Activated T-cell treated with anti-CD3 and anti-CD28 coated beads for 1 hour (primary cell): ENCODE results near the gene DYNAP.

Experiments used
- DNase-seq: peaks from one replicate; pipeline ENCODE4 v3.0.0-alpha.2; 2020; ENCODE audit warnings: low read depth

Gene DYNAP

GRCh38 chr18:54636217-54636616 is 45.2 kb downstream of the DYNAP start:
- DNase-seq, result no peak

DNA sequence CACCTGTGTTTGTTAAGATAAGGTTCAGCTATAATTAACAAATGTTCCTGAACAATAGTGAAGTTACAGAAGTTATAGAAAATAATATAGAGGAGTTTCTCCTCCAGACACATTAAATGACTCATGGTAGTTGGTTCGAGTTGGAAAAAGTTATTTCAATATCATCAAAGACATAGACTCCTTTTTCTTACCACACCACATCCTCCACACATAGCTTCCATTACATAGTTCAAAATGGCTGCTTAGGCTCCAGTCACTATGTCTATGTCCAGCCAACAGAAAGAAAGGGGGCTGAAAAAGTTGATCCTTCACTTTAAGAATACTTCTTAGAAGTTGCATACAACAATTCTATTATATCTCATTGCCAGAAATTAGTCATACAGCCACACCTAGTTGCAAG is 50.7 kb downstream of the DYNAP start:
- no peak for DNase-seq

DNA sequence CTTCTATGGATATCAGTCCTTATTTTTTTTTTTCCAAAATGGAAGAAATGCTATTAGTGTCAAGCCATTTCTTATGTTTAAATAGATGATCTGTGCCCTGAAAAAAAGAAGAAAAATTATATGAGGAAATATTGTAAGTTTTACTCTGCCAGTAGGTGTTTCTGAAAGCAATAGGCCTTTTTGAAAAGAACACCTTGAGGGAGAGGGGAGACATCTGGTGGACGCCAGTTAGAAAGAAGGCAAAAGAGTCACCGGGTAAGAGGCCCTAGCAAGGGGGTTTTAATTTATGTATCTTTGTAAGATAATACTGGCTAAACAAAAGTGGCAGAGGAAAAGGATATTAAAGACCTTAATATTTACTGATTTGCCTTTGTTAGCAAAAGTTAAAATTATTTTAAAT is 56.1 kb downstream of the DYNAP start:
- DNase-seq, result no peak
